Breast epithelium (tissue), 3 donors: Measurements from ENCODE around the gene ZNF609.

Source experiments
- POLR2A ChIP-seq: fragments of 450-650 bp; IDR thresholded peaks from one replicate; pipeline ENCODE4 v1.6.1; 2016; ENCODE audit warnings: antibody characterized with exemption, mild to moderate bottlenecking, moderate library complexity
- POLR2AphosphoS5 ChIP-seq, 3 donors: sonication (generic); formaldehyde crosslinking; IDR thresholded peaks; one replicate each; pipeline ENCODE4 v1.6.1; 2017; ENCODE audit warnings: antibody characterized with exemption in 3 of 3
- TF ChIP-seq, protein P1 (sequence below), 3 donors: fragments of 450-650 bp; IDR thresholded peaks; one replicate each; pipeline ENCODE4 v1.5.1; 2016 to 2017; ENCODE audit warnings: antibody characterized with exemption in 3 of 3, mild to moderate bottlenecking in 3 of 3, moderate library complexity in 3 of 3

DNA sequence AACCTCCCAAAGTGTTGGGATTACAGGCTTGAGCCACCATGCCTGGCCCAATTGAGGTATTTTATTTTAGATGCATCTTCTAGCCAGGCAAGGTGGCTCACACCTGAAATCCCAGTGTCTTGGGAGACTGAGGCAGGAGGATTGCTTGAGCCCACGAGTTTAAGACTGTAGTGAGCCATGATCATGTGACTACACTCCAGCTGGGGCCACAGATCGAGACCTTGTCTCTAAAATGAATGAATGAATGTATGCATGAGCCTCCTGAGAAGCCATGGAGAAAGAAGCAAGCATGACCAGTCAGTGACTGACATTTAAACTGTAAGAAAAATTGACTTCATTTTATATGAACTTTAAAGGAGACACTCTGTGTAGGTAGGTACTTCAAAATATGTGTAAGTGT lies 105.7 kb downstream of the ZNF609 start:
- TF ChIP-seq, protein P1, sequence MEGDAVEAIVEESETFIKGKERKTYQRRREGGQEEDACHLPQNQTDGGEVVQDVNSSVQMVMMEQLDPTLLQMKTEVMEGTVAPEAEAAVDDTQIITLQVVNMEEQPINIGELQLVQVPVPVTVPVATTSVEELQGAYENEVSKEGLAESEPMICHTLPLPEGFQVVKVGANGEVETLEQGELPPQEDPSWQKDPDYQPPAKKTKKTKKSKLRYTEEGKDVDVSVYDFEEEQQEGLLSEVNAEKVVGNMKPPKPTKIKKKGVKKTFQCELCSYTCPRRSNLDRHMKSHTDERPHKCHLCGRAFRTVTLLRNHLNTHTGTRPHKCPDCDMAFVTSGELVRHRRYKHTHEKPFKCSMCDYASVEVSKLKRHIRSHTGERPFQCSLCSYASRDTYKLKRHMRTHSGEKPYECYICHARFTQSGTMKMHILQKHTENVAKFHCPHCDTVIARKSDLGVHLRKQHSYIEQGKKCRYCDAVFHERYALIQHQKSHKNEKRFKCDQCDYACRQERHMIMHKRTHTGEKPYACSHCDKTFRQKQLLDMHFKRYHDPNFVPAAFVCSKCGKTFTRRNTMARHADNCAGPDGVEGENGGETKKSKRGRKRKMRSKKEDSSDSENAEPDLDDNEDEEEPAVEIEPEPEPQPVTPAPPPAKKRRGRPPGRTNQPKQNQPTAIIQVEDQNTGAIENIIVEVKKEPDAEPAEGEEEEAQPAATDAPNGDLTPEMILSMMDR (IDR thresholded peaks at IDR 0.05): no peak
- TF ChIP-seq POLR2AphosphoS5 (IDR thresholded peaks at IDR 0.05): no peak
- no peak for TF ChIP-seq POLR2A
